Body of pancreas (tissue), 4 donors: ENCODE results near the gene CLIC3.

Experiments
- CTCF ChIP-seq, 7 experiments: fragments of 450-650 bp in 4 of 7; fragments of 200-600 bp in 3 of 7; sonication (generic) in 3 of 7; IDR thresholded peaks; one replicate each; pipeline ENCODE4 v1.5.1; 2016 to 2019; ENCODE audit warnings: antibody characterized with exemption in 7 of 7
- POLR2A ChIP-seq, 3 donors: fragments of 450-650 bp; IDR thresholded peaks; one replicate each; pipeline ENCODE4 v1.6.1; 2016; ENCODE audit warnings: antibody characterized with exemption in 3 of 3, mild to moderate bottlenecking in 2 of 3

- TF ChIP-seq CTCF (IDR thresholded peaks at IDR 0.05), result no peak
- TF ChIP-seq POLR2A (IDR thresholded peaks at IDR 0.05), result no peak
Measured at GRCh38 chr9:136963341-136963740, 33.0 kb downstream of the CLIC3 start.
